Measurements from ENCODE around the gene LRRC14B. TPM values are rescaled to one million over a fixed set of nuclear protein-coding genes. Genes with fewer than 3 reads are reported as not detected.

Gene LRRC14B
- total RNA-seq, 1 experiment from 2014 or later = not detected

- Mint-ChIP-seq H3K36me3 (ENCODE audit: insufficient read depth, unreplicated experiment) (no peaks in the 10 kb centered on the region), H3K4me1 (ENCODE audit: insufficient read depth, unreplicated experiment) (no peaks in the 10 kb centered on the region), H3K27me3 (ENCODE audit: insufficient read depth, unreplicated experiment) (peaks cover 12% of the 10 kb centered on the region), H3K27ac (ENCODE audit: low read depth, unreplicated experiment) (no peak overlapping the region), H3K9me3 (ENCODE audit: unreplicated experiment) (no peaks in the 10 kb centered on the region), H3K4me3 (ENCODE audit: unreplicated experiment) (no peak overlapping the region)
- BruUV-seq (replicated peaks) = no TSS peak
- ChIA-PET POLR2A (no interaction called here), CTCF (interaction anchor here (0.6 to 1.8 kb wide), 2 partner anchors 13 to 243 kb away, joined by 3 to 7 read pairs; no protein-coding TSS in a partner anchor)
- no peak for TF ChIP-seq CTCF (IDR thresholded peaks at IDR 0.05; ENCODE audit: unreplicated experiment)
- intact Hi-C loops (cut with micrococcal nuclease) = loop anchor here (2.0 kb wide), 1 partner anchor 29 kb away; the partner anchor contains the start of genes CCDC127 and SDHA
- no peak for DNase-seq (ENCODE audit: unreplicated experiment)
These were observed 1.3 kb upstream of the LRRC14B start for GRCh38 chr5:189976-190365.

DNA sequence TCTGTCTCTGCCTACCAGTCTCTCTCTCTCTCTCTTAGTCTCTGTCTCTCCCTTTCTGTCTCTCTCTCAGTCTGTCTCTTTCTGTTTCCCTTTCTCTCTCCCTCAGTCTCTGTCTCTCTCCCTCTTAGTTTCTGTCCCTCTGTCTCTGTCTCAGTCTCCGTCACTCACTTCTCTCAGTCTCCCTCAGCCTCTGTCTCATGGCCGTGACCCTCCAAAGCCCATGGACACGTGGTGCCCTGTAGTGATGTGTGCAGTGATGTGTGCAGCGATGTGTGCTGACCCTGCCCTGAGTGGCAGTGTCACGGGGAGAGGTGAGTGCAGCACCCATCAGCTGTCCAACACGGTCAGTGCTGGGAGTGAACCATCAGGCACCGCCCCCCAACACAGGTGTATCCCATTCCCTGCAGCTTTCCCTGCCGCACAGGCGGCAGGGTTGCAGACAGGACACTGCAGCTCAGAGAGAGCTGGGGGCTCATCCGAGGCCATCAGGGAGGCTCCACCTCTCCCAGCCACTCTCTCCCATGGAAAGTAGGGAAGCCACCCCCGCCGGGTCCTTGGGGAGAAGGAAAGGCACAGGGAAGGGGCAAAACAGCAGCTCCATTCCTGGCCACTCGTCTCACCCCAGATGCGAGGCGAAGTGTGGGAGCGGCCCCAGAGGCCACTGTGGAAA, 794 bp upstream of the LRRC14B start:
- Mint-ChIP-seq H3K36me3 (ENCODE audit: insufficient read depth, unreplicated experiment) (no peaks in the 10 kb centered on the region), H3K27ac (ENCODE audit: low read depth, unreplicated experiment) (no peak overlapping the region), H3K9me3 (ENCODE audit: unreplicated experiment) (no peaks in the 10 kb centered on the region), H3K4me3 (ENCODE audit: unreplicated experiment) (no peak overlapping the region), H3K27me3 (ENCODE audit: insufficient read depth, unreplicated experiment) (peaks cover 12% of the 10 kb centered on the region), H3K4me1 (ENCODE audit: insufficient read depth, unreplicated experiment) (no peaks in the 10 kb centered on the region)
- DNase-seq (ENCODE audit: unreplicated experiment) = no peak
- intact Hi-C loops (cut with micrococcal nuclease) = no loop called here
- ChIA-PET POLR2A (interaction anchor here (0.9 kb wide), 1 partner anchor 28 kb away, joined by 3 read pairs; the partner anchor contains the start of genes CCDC127 and SDHA), CTCF (interaction anchor here (0.6 to 0.7 kb wide), 2 partner anchors 127 to 295 kb away, joined by 3 read pairs; no protein-coding TSS in a partner anchor)
- no peak for TF ChIP-seq CTCF (IDR thresholded peaks at IDR 0.05; ENCODE audit: unreplicated experiment)
- BruUV-seq (replicated peaks) = no TSS peak

DNA sequence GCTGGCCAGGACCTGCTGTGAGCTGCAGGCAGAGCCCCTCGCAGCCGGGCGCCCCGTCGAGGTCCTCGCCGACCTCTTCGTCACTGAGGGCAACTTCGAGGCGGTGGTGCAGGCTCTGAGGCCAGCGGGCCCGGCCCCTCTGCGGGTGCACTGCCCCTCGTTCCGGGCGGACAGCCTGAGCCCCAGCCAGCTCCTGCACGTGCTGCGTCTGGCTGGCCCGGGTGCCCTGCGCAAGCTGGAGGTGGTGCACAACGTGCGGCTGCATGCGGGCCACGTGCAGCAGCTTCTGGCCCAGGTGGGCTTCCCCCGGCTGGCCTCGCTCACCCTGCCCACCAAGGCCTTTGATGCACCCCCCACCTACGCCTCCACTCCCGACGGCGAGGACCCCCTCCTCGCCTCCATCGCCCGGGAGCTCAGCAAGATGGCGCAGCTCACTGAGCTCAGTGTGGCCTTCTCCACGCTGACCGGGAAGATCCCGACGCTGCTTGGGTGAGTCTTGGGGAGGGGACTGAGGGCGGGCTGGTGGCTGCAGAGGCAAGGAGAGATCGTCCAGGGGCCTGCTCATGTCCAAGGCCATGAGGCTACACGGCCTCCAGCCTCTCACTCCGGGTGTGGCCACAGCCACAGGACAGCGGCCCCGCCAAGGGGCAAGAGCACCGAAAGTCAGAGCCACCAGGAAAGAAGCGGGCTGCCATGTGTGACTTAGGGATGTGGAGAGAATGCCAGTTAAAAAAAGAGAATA, 825 bp downstream of the LRRC14B start:
- no TSS peak for BruUV-seq (replicated peaks)
- H3K27me3 Mint-ChIP-seq (ENCODE audit: insufficient read depth, unreplicated experiment) = peaks cover 12% of the 10 kb centered on the region
- DNase-seq (ENCODE audit: unreplicated experiment) = no peak
- H3K36me3 Mint-ChIP-seq (ENCODE audit: insufficient read depth, unreplicated experiment) = no peaks in the 10 kb centered on the region
- CTCF ChIA-PET = interaction anchor here (0.6 kb wide), 1 partner anchor 203 kb away, joined by 3 read pairs; no protein-coding TSS in a partner anchor
- no peak overlapping the region for H3K4me3 Mint-ChIP-seq (ENCODE audit: unreplicated experiment)
- POLR2A ChIA-PET = interaction anchor here (0.7 kb wide), 1 partner anchor 27 kb away, joined by 3 read pairs; no protein-coding TSS in a partner anchor
- no peak for TF ChIP-seq CTCF (IDR thresholded peaks at IDR 0.05; ENCODE audit: unreplicated experiment)
- H3K27ac Mint-ChIP-seq (ENCODE audit: low read depth, unreplicated experiment) = no peak overlapping the region
- H3K9me3 Mint-ChIP-seq (ENCODE audit: unreplicated experiment) = no peaks in the 10 kb centered on the region
- no peaks in the 10 kb centered on the region for H3K4me1 Mint-ChIP-seq (ENCODE audit: insufficient read depth, unreplicated experiment)
- intact Hi-C loops (cut with micrococcal nuclease) = no loop called here

DNA sequence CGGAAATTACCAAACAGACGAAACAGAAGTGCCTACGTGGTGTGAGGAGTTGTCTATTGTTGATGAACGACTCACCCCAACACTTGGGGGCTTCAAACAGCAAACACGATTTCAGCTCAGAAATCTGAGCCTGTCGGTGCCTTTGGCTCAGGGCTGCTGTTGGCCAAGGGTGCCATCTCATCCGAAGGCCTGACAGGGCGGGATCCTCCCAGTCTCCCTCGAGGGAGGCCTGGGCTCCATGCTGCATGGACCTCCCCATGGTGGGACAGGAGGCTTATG, 1.3 kb downstream of the LRRC14B start:
- Mint-ChIP-seq H3K27me3 (ENCODE audit: insufficient read depth, unreplicated experiment) (peaks cover 12% of the 10 kb centered on the region), H3K4me3 (ENCODE audit: unreplicated experiment) (no peak overlapping the region), H3K27ac (ENCODE audit: low read depth, unreplicated experiment) (no peak overlapping the region), H3K36me3 (ENCODE audit: insufficient read depth, unreplicated experiment) (no peaks in the 10 kb centered on the region), H3K9me3 (ENCODE audit: unreplicated experiment) (no peaks in the 10 kb centered on the region), H3K4me1 (ENCODE audit: insufficient read depth, unreplicated experiment) (no peaks in the 10 kb centered on the region)
- ChIA-PET POLR2A (interaction anchor here (0.7 kb wide), 1 partner anchor 27 kb away, joined by 3 read pairs; no protein-coding TSS in a partner anchor), CTCF (no interaction called here)
- BruUV-seq (replicated peaks) = no TSS peak
- TF ChIP-seq CTCF (IDR thresholded peaks at IDR 0.05; ENCODE audit: unreplicated experiment) = no peak
- intact Hi-C loops (cut with micrococcal nuclease) = no loop called here
- no peak for DNase-seq (ENCODE audit: unreplicated experiment)

Data from MCF 10A (cell line).